RWPE1 (cell line): ENCODE data around the gene MGAT5.

Experiments
- CTCF ChIA-PET: fragments of 350-600 bp; sonication (Branson Sonifier 250); formaldehyde crosslinking; extraction: SDS; loops from one replicate; lab custom pipeline; 2021; lab: Yijun Ruan, JAX
- POLR2A ChIA-PET: fragments of 400-600 bp; formaldehyde crosslinking; extraction: SDS; loops from one replicate; lab custom pipeline; 2020; ENCODE audit warnings: antibody characterized with exemption; ENCODE audit not compliant: low non-redundant PET; lab: Yijun Ruan, JAX
- DNase-seq: peaks from one replicate; pipeline ENCODE4 v3.0.0; 2012; ENCODE audit warnings: low spot score
- H3K27ac ChIP-seq: fragments of 450-650 bp; 2 replicates; pipeline ENCODE4 v1.5.1; 2017
- TF ChIP-seq, protein P1 (sequence below): fragments of 450-650 bp; conservative IDR thresholded peaks from 2 replicates; pipeline ENCODE4 v1.5.1; 2017; ENCODE audit warnings: low read depth, mild to moderate bottlenecking

Gene MGAT5

DNA sequence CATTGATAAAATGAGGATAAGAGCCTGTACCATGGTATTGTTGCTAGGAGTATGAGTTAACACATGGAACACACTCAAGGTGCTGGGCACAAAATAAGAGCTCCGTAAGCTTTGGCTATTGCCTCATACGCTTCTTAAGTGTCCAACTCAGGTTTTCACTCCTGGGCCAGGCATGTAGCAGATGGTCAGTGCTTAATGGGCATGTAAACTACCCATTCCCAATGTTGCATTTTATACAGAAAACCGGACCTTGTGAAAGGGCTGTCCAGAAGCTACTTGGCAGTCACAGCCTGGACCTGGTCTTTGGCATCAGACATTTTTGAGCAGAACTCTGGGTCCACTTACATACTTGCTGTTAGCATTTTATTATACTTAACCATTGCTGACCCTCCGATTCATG is 26.9 kb downstream of the MGAT5 start:
- H3K27ac ChIP-seq = no peak overlapping the region
- CTCF ChIA-PET = no interaction called here
- no peak for DNase-seq
- POLR2A ChIA-PET = no interaction called here
- TF ChIP-seq, protein P1, sequence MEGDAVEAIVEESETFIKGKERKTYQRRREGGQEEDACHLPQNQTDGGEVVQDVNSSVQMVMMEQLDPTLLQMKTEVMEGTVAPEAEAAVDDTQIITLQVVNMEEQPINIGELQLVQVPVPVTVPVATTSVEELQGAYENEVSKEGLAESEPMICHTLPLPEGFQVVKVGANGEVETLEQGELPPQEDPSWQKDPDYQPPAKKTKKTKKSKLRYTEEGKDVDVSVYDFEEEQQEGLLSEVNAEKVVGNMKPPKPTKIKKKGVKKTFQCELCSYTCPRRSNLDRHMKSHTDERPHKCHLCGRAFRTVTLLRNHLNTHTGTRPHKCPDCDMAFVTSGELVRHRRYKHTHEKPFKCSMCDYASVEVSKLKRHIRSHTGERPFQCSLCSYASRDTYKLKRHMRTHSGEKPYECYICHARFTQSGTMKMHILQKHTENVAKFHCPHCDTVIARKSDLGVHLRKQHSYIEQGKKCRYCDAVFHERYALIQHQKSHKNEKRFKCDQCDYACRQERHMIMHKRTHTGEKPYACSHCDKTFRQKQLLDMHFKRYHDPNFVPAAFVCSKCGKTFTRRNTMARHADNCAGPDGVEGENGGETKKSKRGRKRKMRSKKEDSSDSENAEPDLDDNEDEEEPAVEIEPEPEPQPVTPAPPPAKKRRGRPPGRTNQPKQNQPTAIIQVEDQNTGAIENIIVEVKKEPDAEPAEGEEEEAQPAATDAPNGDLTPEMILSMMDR = no peak

GRCh38 chr2:134281815-134282419 is 28.0 kb downstream of the MGAT5 start:
- CTCF ChIA-PET = interaction anchor here (1.2 kb wide), 1 partner anchor 9 kb away, joined by 5 read pairs; no protein-coding TSS in a partner anchor
- DNase-seq = no peak

GRCh38 chr2:134282629-134283400 is 28.9 kb downstream of the MGAT5 start:
- CTCF ChIA-PET = interaction anchor here (1.2 kb wide), 1 partner anchor 10 kb away, joined by 5 read pairs; no protein-coding TSS in a partner anchor
- TF ChIP-seq, protein P1 = no peak
- no peak overlapping the region for H3K27ac ChIP-seq
- no peak for DNase-seq
- POLR2A ChIA-PET = no interaction called here

More at GRCh38 chr2:134281815-134282419, 28.0 kb downstream of the MGAT5 start:
- H3K27ac ChIP-seq = no peak overlapping the region
- TF ChIP-seq, protein P1 = no peak
- POLR2A ChIA-PET = no interaction called here

- CTCF ChIA-PET = no interaction called here
- H3K27ac ChIP-seq = no peak overlapping the region
- TF ChIP-seq, protein P1 = no peak
- no peak for DNase-seq
- POLR2A ChIA-PET = no interaction called here
Observed at GRCh38 chr2:134283661-134284060, 29.8 kb downstream of the MGAT5 start.

- ChIA-PET CTCF (no interaction called here), POLR2A (no interaction called here)
- TF ChIP-seq, protein P1 = no peak
- no peak for DNase-seq
- H3K27ac ChIP-seq = no peak overlapping the region
Observed at GRCh38 chr2:134284119-134284670, 30.3 kb downstream of the MGAT5 start.

DNA sequence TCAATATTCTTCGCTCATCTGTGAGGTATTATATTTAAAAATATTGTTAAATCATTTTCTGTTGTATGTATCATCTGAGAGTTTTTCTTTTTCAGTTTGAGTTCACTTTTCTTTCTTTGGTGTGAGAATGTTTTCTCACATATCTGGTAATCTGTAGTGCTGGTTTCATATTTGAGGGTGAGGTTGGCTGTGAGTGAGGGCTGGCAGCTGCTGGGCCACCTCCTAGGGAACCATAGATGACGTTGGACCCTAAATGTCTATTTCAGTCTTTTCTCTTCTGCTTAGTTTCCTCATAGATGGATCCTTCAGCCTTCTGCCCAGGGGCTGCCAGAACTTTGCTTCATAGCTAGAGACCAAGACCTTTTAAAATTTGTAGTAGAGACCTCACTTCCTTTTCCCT is 33.5 kb downstream of the MGAT5 start:
- POLR2A ChIA-PET = no interaction called here
- no peak for DNase-seq
- TF ChIP-seq, protein P1 = no peak
- CTCF ChIA-PET = interaction anchor here (0.6 kb wide), 1 partner anchor 207 kb away, joined by 6 read pairs; no protein-coding TSS in a partner anchor
- no peak overlapping the region for H3K27ac ChIP-seq
